Ammon's horn (tissue), 1 donor: ENCODE results near the gene EBNA1BP2.
"Not testable (repeated sequence)": the region's sequence is repeated elsewhere in the genome, so short reads cannot be mapped to it uniquely, and the experiment has no call there.

Source experiments
- DNase-seq: peaks from one replicate; pipeline ENCODE4 v3.0.0-alpha.2; 2016; ENCODE audit warnings: low spot score

Gene EBNA1BP2

GRCh38 chr1:43119928-43120586 lies 52.0 kb downstream of the EBNA1BP2 start:
- DNase-seq = not testable (repeated sequence)
